Neural progenitor cell (in vitro differentiated cells): ENCODE measurements around the gene CCDC158.

Experiments
- EZH2 ChIP-seq: fragments of 200-600 bp; sonication (generic); IDR thresholded peaks from 2 replicates; pipeline ENCODE4 v1.6.1; 2017; ENCODE audit warnings: antibody characterized with exemption, mild to moderate bottlenecking, moderate library complexity
- TF ChIP-seq, protein P1 (sequence below): fragments of 200-600 bp; sonication (generic); IDR thresholded peaks from 2 replicates; pipeline ENCODE4 v1.5.1; 2017; ENCODE audit warnings: antibody characterized with exemption, mild to moderate bottlenecking

DNA sequence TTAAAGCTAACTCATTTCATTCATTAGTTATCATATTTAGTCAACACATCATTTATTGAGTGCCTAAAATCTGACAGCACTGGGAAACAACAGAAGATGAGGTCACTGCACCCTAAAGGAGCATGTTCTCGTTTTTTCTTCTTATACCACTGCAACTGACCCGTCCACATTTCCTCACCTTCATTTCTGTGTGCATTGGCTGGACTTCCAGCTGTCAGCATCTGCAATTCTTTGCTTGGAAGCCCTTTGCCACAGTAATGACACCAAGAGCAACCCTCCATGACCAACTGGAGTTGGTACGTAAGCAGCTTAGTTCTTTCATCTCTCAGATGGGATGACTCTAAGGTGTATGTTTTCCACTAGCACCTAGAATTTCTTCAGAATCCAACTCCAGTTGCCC lies 27.3 kb upstream of the CCDC158 start:
- TF ChIP-seq, protein P1, sequence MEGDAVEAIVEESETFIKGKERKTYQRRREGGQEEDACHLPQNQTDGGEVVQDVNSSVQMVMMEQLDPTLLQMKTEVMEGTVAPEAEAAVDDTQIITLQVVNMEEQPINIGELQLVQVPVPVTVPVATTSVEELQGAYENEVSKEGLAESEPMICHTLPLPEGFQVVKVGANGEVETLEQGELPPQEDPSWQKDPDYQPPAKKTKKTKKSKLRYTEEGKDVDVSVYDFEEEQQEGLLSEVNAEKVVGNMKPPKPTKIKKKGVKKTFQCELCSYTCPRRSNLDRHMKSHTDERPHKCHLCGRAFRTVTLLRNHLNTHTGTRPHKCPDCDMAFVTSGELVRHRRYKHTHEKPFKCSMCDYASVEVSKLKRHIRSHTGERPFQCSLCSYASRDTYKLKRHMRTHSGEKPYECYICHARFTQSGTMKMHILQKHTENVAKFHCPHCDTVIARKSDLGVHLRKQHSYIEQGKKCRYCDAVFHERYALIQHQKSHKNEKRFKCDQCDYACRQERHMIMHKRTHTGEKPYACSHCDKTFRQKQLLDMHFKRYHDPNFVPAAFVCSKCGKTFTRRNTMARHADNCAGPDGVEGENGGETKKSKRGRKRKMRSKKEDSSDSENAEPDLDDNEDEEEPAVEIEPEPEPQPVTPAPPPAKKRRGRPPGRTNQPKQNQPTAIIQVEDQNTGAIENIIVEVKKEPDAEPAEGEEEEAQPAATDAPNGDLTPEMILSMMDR, result no peak
- TF ChIP-seq EZH2, result no peak
